Measurements from ENCODE around the gene DNAJC30.

Gene DNAJC30

DNA sequence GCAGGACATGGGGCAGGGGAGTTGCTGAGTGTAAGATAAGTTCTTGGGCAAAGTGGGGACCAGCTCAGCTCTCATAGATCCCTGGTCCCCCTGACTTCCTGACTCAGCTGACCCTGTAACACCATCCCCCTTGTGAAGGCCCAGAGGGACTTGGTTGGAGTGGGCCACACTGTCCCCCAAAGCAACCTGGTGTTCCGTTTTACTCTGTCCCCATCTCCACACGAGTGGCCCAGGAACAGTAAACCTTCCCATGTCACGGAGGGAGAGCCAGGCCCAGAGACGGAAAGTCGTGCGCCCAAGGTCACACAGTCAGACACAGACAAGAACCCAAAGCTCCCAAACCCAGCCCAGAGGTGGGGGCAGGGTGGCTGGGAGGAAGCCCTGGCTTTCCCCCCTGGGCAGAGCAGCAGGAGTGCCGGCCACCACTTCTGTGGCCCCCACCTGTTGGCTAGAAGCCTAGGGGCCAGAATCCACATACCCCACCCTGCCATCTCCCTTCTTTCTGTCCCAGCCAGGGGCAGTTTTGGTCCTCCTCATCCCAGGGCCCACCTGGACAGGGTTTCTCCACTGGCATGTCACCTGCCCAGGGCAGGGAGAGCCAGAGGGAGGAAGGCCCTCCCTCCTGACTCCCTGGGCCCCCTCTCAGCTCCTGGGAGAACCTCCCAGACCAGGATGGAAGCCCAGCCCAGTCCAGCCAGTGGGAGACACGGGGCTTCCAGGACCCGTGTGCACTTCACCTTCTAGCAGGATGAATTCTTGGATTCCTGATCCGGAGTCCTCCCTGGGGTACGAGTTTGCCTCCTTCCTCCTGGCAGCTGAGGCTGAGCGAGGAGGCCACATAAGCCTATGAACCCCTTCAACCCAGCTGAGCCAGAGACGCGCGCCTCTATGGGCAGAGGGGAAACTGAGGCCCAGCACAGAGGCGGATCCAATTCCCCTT is 36.2 kb downstream of the DNAJC30 start:
- in situ Hi-C loops (cut with HindIII; ENCODE audit: low pct_ligation_motif_present, low sequenced_read_pairs), result no loop called here
- Histone ChIP-seq H3K4me3 (ENCODE audit: low read depth, low read length) (no peak overlapping the region), H3K27me3 (replicated peaks) (peaks cover 51% of the 10 kb centered on the region), H3K36me3 (replicated peaks) (no peaks in the 10 kb centered on the region), H3K27ac (no peak overlapping the region)
- TF ChIP-seq, protein P1, sequence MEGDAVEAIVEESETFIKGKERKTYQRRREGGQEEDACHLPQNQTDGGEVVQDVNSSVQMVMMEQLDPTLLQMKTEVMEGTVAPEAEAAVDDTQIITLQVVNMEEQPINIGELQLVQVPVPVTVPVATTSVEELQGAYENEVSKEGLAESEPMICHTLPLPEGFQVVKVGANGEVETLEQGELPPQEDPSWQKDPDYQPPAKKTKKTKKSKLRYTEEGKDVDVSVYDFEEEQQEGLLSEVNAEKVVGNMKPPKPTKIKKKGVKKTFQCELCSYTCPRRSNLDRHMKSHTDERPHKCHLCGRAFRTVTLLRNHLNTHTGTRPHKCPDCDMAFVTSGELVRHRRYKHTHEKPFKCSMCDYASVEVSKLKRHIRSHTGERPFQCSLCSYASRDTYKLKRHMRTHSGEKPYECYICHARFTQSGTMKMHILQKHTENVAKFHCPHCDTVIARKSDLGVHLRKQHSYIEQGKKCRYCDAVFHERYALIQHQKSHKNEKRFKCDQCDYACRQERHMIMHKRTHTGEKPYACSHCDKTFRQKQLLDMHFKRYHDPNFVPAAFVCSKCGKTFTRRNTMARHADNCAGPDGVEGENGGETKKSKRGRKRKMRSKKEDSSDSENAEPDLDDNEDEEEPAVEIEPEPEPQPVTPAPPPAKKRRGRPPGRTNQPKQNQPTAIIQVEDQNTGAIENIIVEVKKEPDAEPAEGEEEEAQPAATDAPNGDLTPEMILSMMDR (IDR thresholded peaks at IDR 0.05; ENCODE audit: low read depth, low read length, missing control alignments), result no peak
- DNase-seq, result no peak

DNA sequence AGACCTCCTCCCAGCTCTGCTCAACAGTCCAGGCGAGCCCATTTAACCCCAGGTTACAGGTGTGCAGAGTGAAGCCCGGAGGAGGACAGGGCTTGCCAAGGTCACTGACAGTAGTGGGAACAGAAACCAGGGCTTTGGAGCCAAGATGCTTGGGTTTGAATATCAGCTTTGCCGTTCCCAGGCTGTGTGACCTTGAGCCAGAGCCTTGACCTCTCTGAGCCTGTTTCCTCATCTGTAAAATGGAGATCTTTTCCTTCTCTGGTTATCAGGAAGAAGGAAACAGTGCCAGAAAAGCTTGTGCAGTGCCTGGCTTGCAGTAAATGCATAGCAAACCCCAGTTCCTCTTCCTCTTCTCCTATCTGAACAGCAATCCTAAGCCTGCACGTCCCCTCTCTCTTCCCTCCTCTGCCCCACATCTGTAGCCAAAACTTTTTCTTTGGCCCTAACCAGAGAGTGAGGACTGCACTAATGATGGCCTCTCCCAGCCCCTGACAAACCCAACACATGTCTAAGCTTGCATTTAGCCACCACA is 37.5 kb downstream of the DNAJC30 start:
- peaks cover 51% of the 10 kb centered on the region for H3K27me3 ChIP-seq (replicated peaks)
- no peak overlapping the region for H3K4me3 ChIP-seq (ENCODE audit: low read depth, low read length)
- DNase-seq, result no peak
- no peak overlapping the region for H3K27ac ChIP-seq
- TF ChIP-seq, protein P1 (IDR thresholded peaks at IDR 0.05; ENCODE audit: low read depth, low read length, missing control alignments), result no peak
- no peaks in the 10 kb centered on the region for H3K36me3 ChIP-seq (replicated peaks)
- in situ Hi-C loops (cut with HindIII; ENCODE audit: low pct_ligation_motif_present, low sequenced_read_pairs), result no loop called here

DNA sequence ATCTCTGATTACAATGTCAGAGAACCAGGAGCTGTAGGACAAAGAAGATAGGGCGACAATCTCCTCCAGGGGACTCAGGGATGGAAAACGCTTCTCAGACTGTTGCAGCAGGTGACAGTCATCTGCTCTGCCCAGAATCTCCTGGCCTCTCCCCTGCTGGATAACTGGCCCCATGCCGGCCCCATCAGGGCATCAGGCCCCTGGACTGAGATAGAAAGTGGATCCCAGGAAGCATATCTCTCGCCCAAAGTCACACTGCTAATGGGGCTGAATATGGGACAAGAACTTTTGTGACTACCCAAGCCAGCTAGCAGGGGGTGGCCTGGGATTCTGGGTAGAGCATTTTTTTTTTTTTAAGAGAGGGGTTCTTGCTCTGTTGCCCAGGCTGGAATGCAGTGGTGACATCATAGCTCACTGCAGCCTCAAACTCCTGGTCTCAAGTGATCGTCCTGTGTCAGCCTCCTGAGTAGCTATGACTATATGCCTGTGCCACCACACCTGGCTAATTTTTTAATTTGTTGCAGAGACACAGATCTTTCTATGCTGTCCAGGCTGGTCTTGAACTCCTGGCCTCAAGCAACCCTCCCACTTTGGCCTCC is 38.5 kb downstream of the DNAJC30 start:
- no peak for DNase-seq
- Histone ChIP-seq H3K27ac (no peak overlapping the region), H3K36me3 (replicated peaks) (no peaks in the 10 kb centered on the region), H3K27me3 (replicated peaks) (peaks cover 43% of the 10 kb centered on the region), H3K4me3 (ENCODE audit: low read depth, low read length) (no peak overlapping the region)
- in situ Hi-C loops (cut with HindIII; ENCODE audit: low pct_ligation_motif_present, low sequenced_read_pairs), result no loop called here
- TF ChIP-seq, protein P1 (IDR thresholded peaks at IDR 0.05; ENCODE audit: low read depth, low read length, missing control alignments), result no peak

DNA sequence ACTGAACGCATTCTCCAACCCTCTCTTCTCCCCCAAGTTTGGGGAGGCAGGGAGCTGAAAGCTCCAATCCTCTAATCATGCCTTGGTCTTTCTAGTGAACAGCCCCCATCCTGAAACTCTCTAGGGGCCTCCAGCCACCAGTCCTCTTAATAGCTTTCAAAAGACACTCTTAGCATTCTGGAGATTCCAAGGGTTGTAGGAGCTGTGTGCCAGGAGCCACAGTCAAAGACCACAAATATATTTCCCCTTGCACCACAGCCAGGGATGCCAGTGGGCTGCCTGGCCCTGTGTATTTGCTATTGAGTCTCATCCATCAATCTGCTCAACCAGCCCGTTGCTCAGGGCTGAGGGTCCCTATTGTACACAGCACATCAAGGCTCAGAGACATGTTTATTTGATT is 40.4 kb downstream of the DNAJC30 start:
- no peaks in the 10 kb centered on the region for H3K36me3 ChIP-seq (replicated peaks)
- peaks cover 26% of the 10 kb centered on the region for H3K27me3 ChIP-seq (replicated peaks)
- DNase-seq, result no peak
- TF ChIP-seq, protein P1 (IDR thresholded peaks at IDR 0.05; ENCODE audit: low read depth, low read length, missing control alignments), result no peak
- in situ Hi-C loops (cut with HindIII; ENCODE audit: low pct_ligation_motif_present, low sequenced_read_pairs), result no loop called here
- H3K4me3 ChIP-seq (ENCODE audit: low read depth, low read length), result no peak overlapping the region
- H3K27ac ChIP-seq, result no peak overlapping the region

DNA sequence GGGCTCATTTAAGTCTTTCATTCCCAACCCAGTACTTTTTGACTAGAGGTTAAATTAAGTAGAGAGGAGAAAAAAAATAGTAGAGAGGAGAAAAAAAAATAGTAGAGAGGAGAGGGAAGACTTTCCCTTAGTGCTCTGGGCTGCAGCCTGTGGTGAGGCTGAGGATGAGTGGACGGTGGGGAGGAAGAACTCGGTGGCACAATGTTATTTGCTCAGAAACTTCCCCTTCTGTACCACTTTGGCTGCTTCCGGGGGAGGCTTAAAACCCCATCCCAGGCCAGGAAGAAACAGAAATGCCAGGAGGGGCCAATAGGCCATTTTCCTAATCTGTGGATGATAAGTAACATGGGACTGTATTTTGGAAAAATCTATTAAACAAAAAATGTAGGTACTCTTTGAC is 44.3 kb downstream of the DNAJC30 start:
- DNase-seq, result no peak
- in situ Hi-C loops (cut with HindIII; ENCODE audit: low pct_ligation_motif_present, low sequenced_read_pairs), result no loop called here
- H3K4me3 ChIP-seq (ENCODE audit: low read depth, low read length), result no peak overlapping the region
- no peaks in the 10 kb centered on the region for H3K36me3 ChIP-seq (replicated peaks)
- peaks cover 1% of the 10 kb centered on the region for H3K27me3 ChIP-seq (replicated peaks)
- no peak overlapping the region for H3K27ac ChIP-seq
- TF ChIP-seq, protein P1 (IDR thresholded peaks at IDR 0.05; ENCODE audit: low read depth, low read length, missing control alignments), result no peak

All from brain microvascular endothelial cell (primary cell).